Activated CD4-positive, alpha-beta T cell treated with anti-CD3 and anti-CD28 coated beads, Interleukin-2, amount 10 ng/mL, durations not matched to agents 24 days and 14 days (primary cell): Measurements from ENCODE around the gene SPACDR. TPM values are rescaled to one million over a fixed set of nuclear protein-coding genes. Genes with fewer than 3 reads are reported as not detected.

ENCODE experiments used
- DNase-seq: peaks from one replicate; pipeline ENCODE4 v3.0.0; 2022
- H3K27ac Mint-ChIP-seq: one replicate; pipeline ENCODE4 v1.8.0; 2022; ENCODE audit warnings: mild to moderate bottlenecking, mixed read lengths
- H3K27me3 Mint-ChIP-seq: one replicate; pipeline ENCODE4 v1.8.0; 2022; ENCODE audit warnings: mixed read lengths
- H3K36me3 Mint-ChIP-seq: one replicate; pipeline ENCODE4 v1.8.0; 2022; ENCODE audit warnings: low read depth, mild to moderate bottlenecking, mixed read lengths
- H3K4me1 Mint-ChIP-seq: one replicate; pipeline ENCODE4 v1.8.0; 2021; ENCODE audit warnings: mixed read lengths
- H3K4me3 Mint-ChIP-seq: one replicate; pipeline ENCODE4 v1.8.0; 2022; ENCODE audit warnings: mild to moderate bottlenecking, moderate library complexity, mixed read lengths
- H3K9me3 Mint-ChIP-seq: one replicate; pipeline ENCODE4 v1.8.0; 2021; ENCODE audit warnings: mixed read lengths
- intact Hi-C: fragments of 100-400 bp; cut with micrococcal nuclease; formaldehyde crosslinking; loops from one replicate; pipeline ENCODE4 v1.15.1; 2023
- total RNA-seq: library from RNA; stranded (reverse); gene quantifications from 2 replicates; pipeline ENCODE4 v1.2.3, GENCODE V29; 2022

SPACDR gene
- total RNA-seq, 1 donor from 2014 or later: 2.9 TPM

GRCh38 chr7:100478958-100479660 lies 15.0 kb upstream of the SPACDR start, which contains the start of gene TSC22D4:
TSC22D4 (minus strand) TSS chr7:100479214; CDS start chr7:100478038, 1,176 bp downstream.
- Mint-ChIP-seq H3K36me3 (peaks cover 35% of the 10 kb centered on the region), H3K27me3 (no peaks in the 10 kb centered on the region), H3K4me3 (peak within 1 kb of the TSS; percentile 92), H3K27ac (peak within 1 kb of the TSS; percentile 88), H3K9me3 (no peaks in the 10 kb centered on the region), H3K4me1 (peaks cover 35% of the 10 kb centered on the region)
- intact Hi-C loops: loop anchor here (1.0 to 5.0 kb wide), 6 partner anchors 50 to 213 kb away; partner anchors contain the start of genes AGFG2, GIGYF1 and MEPCE
- DNase-seq: peak; percentile 96

DNA sequence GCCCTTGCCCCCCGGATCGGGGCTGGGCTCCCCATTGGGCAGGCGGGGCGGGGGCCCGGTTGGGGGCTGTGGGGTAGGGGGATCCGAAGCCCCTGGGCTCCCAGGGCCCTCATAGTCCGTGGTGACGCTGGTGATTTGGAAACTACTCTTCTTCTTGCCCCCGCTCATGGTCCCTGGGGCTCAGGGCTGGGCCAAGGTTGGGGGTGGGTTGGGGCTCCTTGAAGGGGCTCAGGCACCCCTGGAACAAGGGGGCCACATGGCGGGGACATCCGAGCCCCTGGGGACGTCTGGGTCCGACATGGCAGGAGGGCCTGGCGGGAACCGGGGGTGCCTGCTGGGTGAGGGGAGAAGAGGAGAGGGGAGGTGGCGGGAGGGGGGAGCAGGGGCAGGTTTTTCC lies 13.8 kb upstream of the SPACDR start:
- peak overlapping the region; percentile 92 for H3K4me3 Mint-ChIP-seq
- intact Hi-C loops: loop anchor here (2.0 to 5.0 kb wide), 2 partner anchors 199 to 214 kb away; partner anchors contain the start of gene GIGYF1
- H3K4me1 Mint-ChIP-seq: peaks cover 43% of the 10 kb centered on the region
- no peaks in the 10 kb centered on the region for H3K27me3 Mint-ChIP-seq
- DNase-seq: no peak
- H3K27ac Mint-ChIP-seq: peak overlapping the region; percentile 88
- no peaks in the 10 kb centered on the region for H3K9me3 Mint-ChIP-seq
- peaks cover 42% of the 10 kb centered on the region for H3K36me3 Mint-ChIP-seq

DNA sequence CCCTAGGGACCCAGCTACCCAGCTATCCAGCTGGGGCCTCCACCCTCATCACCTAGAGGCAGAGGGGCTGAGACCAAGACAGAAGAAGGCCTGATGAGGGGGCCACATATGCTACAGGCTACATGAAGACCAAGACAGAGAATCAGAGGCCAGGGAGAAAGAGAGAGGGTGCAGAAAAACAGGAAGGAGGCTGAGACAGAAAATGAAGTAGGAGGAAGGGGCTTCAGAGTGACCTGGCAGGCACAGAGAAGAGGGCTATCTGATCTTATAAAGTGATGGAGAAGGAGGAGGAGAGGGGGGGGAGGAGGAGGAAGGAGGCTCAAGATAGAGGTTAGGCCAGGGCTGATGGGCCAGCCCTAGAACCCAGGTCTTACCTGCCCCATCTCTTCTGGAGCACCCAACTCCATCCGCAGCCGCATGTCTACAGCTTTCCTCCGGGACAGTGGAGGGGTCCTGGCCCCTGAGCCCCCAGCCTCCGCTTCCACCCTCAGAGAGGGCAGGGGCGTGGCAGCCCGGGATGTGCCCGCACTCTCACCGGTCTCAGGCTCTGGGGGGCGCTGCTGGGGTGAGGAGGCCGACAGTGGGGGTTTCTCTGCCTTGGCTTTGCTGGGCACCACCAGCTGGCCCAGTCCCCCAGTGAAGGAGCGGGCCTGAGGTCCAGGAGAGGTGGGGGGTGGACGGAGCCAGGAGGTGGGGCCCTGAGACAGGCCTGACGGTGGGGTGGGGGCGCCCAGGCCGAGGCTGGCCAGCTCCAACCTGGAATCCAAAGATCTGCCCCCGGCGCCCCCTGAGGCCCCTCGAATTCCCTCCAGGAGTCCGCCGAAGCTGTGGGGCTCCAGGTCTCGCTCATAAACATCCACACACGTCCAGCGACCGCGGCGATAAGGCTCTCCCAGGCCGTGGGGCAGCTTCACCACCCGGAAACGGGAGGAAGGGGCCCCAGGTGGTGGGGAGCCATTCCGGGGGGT lies 13.1 kb upstream of the SPACDR start:
- peaks cover 41% of the 10 kb centered on the region for H3K4me1 Mint-ChIP-seq
- peak overlapping the region; percentile 92 for H3K4me3 Mint-ChIP-seq
- intact Hi-C loops: loop anchor here (5.0 kb wide), 1 partner anchor 215 kb away; the partner anchor contains the start of gene GIGYF1
- H3K36me3 Mint-ChIP-seq: peaks cover 46% of the 10 kb centered on the region
- no peaks in the 10 kb centered on the region for H3K27me3 Mint-ChIP-seq
- no peaks in the 10 kb centered on the region for H3K9me3 Mint-ChIP-seq
- DNase-seq: peak; percentile 83
- peak overlapping the region; percentile 82 for H3K27ac Mint-ChIP-seq

GRCh38 chr7:100476101-100476780 lies 12.2 kb upstream of the SPACDR start:
- intact Hi-C loops: loop anchor here (5.0 kb wide), 1 partner anchor 216 kb away; the partner anchor contains the start of gene GIGYF1
- Mint-ChIP-seq H3K4me1 (peaks cover 41% of the 10 kb centered on the region), H3K4me3 (peak overlapping the region; percentile 92), H3K27ac (peak overlapping the region; percentile 90), H3K9me3 (no peaks in the 10 kb centered on the region), H3K27me3 (no peaks in the 10 kb centered on the region), H3K36me3 (peaks cover 49% of the 10 kb centered on the region)
- no peak for DNase-seq

GRCh38 chr7:100475549-100475948 lies 11.5 kb upstream of the SPACDR start:
- Mint-ChIP-seq H3K27ac (peak overlapping the region; percentile 90), H3K9me3 (no peaks in the 10 kb centered on the region), H3K27me3 (no peaks in the 10 kb centered on the region), H3K36me3 (peaks cover 52% of the 10 kb centered on the region), H3K4me1 (peaks cover 41% of the 10 kb centered on the region), H3K4me3 (peak overlapping the region; percentile 92)
- DNase-seq: no peak
- intact Hi-C loops: loop anchor here (5.0 kb wide), 1 partner anchor 217 kb away; the partner anchor contains the start of gene GIGYF1

- no peak overlapping the region for H3K27ac Mint-ChIP-seq
- H3K4me3 Mint-ChIP-seq: no peak overlapping the region
- peaks cover 57% of the 10 kb centered on the region for H3K36me3 Mint-ChIP-seq
- H3K9me3 Mint-ChIP-seq: no peaks in the 10 kb centered on the region
- intact Hi-C loops: no loop called here
- H3K27me3 Mint-ChIP-seq: no peaks in the 10 kb centered on the region
- no peak for DNase-seq
- H3K4me1 Mint-ChIP-seq: peaks cover 42% of the 10 kb centered on the region
Measured at GRCh38 chr7:100472854-100473499, 8.9 kb upstream of the SPACDR start.

DNA sequence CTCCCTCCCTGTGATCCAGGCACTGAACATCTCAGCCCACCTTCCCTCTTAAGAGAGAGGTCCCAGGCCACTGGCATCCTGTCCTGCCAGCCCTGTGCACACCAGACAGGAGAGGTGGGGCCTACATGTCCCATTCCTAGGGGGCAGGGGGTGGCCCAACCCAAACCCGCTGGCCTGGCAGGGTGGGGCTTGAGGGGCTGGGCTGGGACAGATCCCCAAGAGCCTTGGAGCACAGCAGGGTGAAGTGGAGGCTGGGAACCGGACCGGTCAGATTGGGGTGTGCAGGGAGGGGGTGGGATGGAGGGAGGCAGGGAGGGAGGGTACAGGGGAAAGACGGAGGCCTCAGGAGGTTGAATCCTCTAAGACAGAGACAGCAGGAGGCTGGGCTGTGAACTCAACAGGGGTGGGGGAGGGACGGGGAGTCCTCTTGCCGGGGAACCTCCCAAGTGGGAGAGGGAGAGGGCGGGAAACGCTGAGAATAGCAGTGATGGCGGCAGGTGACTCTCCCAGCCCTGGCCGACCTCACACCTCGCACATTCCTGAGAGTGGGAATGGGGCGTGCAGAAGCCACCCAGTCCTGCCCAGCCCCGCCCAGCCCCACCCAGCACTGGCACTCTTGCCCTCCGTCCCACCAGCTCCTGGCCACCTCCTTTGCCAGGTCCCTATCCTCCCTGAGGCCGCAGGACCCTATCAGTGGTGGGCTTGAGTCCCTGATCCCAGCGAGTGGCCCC lies 8.2 kb upstream of the SPACDR start:
- H3K4me1 Mint-ChIP-seq: peaks cover 42% of the 10 kb centered on the region
- H3K4me3 Mint-ChIP-seq: no peak overlapping the region
- no peak overlapping the region for H3K27ac Mint-ChIP-seq
- H3K27me3 Mint-ChIP-seq: no peaks in the 10 kb centered on the region
- H3K36me3 Mint-ChIP-seq: peaks cover 58% of the 10 kb centered on the region
- H3K9me3 Mint-ChIP-seq: no peaks in the 10 kb centered on the region
- no peak for DNase-seq
- intact Hi-C loops: no loop called here

DNA sequence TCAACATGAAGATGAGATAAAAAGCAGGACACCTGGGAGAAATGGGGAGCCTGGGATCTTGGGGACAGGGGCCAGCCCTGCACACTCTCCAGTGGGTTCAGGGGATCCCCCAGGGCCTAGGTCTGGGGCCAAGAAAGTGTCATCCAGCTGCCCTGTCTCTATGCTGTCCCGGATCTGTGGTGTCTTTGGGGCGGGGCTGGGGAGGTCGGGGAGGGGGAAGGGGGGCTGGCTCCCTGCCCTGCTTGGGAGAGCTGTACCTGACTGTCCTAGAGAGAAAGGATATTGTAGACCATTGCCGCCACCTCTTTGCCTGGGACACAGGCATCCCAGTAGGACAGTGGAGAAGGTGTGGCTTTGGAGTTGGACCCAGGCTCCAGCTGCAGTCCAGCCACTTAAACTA lies 7.0 kb upstream of the SPACDR start:
- no peak for DNase-seq
- intact Hi-C loops: no loop called here
- Mint-ChIP-seq H3K9me3 (no peaks in the 10 kb centered on the region), H3K27me3 (no peaks in the 10 kb centered on the region), H3K4me3 (no peak overlapping the region), H3K27ac (peak overlapping the region; percentile 40), H3K36me3 (peaks cover 54% of the 10 kb centered on the region), H3K4me1 (peaks cover 33% of the 10 kb centered on the region)

- no peaks in the 10 kb centered on the region for H3K9me3 Mint-ChIP-seq
- H3K27ac Mint-ChIP-seq: no peak overlapping the region
Measured at GRCh38 chr7:100469227-100470044, 5.4 kb upstream of the SPACDR start.

GRCh38 chr7:100467638-100468373 lies 3.7 kb upstream of the SPACDR start:
- no peaks in the 10 kb centered on the region for H3K27me3 Mint-ChIP-seq
- H3K27ac Mint-ChIP-seq: no peak overlapping the region
- no peak overlapping the region for H3K4me3 Mint-ChIP-seq
- no peaks in the 10 kb centered on the region for H3K9me3 Mint-ChIP-seq
- H3K36me3 Mint-ChIP-seq: peaks cover 43% of the 10 kb centered on the region
- intact Hi-C loops: no loop called here
- DNase-seq: no peak
- peaks cover 11% of the 10 kb centered on the region for H3K4me1 Mint-ChIP-seq

More at GRCh38 chr7:100469227-100470044, 5.4 kb upstream of the SPACDR start:
- DNase-seq: peak; percentile 94
- H3K4me1 Mint-ChIP-seq: peaks cover 25% of the 10 kb centered on the region
- peaks cover 47% of the 10 kb centered on the region for H3K36me3 Mint-ChIP-seq
- intact Hi-C loops: loop anchor here (1.0 kb wide), 2 partner anchors 14 to 90 kb away; partner anchors contain the start of gene NYAP1
- H3K4me3 Mint-ChIP-seq: no peak overlapping the region
- H3K27me3 Mint-ChIP-seq: no peaks in the 10 kb centered on the region
